Measurements from ENCODE around the gene XBP1. TPM values are rescaled to one million over a fixed set of nuclear protein-coding genes. Genes with fewer than 3 reads are reported as not detected.

XBP1 gene
- polyA plus RNA-seq, 1 experiment, result 205 TPM

DNA sequence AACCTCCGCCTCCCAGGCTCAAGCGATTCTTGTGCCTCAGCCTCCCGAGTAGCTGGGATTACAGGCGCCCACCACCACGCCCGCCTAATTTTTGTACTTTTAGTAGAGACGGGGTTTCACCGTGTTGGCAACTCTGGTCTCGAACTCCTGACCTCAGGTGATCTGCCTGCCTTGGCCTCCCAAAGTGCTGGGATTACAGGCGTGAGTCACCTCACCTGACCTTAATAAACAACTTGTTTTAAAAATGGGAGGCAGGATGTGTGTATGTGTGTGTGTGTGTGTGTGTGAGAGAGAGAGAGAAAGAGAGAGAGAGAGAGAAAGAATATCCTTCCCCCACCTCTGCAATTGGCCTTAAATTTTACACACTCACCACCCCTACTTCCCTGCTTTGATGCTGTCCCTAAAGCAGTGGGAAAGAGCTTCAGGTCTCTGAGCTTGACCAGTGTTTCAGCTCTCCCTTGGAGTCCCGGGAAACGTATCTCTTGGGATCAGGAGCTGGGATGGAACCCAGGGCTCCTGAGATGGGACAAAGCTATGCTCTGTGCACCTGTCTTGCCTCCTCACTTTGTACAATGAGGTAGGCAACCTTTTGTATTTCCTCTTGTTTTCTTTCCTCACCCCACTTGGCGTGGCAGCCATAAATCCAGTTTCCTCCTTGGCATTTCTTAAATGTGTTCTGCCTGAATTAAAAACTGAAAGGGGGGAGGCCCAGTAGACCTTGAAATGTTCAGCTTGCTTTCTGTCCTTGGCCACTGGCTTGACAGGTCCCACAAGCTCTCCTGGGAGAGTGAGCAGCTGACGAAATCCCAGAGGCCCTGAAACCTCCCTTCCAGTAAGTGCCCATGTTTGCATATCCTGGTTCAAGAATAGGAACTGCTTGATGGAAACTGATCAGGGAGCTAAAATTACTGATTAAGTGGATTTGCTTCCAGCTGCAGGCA lies 17.8 kb upstream of the XBP1 start:
- Histone ChIP-seq H3K9me3 (ENCODE audit: control insufficient read depth, insufficient read depth, low read length) (no peaks in the 10 kb centered on the region), H3K27ac (ENCODE audit: low read depth, low read length) (no peak overlapping the region), H3K27me3 (ENCODE audit: control insufficient read depth, insufficient read depth, low read length) (no peaks in the 10 kb centered on the region), H3K4me3 (ENCODE audit: low read depth, low read length) (no peak overlapping the region)
- ChIA-PET CTCF (interaction anchor here (0.7 to 1.0 kb wide), 2 partner anchors 374 to 428 kb away, joined by 3 to 5 read pairs; no protein-coding TSS in a partner anchor), POLR2A (interaction anchor here (1.4 to 1.6 kb wide), 2 partner anchors 18 to 19 kb away, joined by 3 to 4 read pairs; partner anchors contain the start of gene XBP1)
- TF ChIP-seq, protein P1, sequence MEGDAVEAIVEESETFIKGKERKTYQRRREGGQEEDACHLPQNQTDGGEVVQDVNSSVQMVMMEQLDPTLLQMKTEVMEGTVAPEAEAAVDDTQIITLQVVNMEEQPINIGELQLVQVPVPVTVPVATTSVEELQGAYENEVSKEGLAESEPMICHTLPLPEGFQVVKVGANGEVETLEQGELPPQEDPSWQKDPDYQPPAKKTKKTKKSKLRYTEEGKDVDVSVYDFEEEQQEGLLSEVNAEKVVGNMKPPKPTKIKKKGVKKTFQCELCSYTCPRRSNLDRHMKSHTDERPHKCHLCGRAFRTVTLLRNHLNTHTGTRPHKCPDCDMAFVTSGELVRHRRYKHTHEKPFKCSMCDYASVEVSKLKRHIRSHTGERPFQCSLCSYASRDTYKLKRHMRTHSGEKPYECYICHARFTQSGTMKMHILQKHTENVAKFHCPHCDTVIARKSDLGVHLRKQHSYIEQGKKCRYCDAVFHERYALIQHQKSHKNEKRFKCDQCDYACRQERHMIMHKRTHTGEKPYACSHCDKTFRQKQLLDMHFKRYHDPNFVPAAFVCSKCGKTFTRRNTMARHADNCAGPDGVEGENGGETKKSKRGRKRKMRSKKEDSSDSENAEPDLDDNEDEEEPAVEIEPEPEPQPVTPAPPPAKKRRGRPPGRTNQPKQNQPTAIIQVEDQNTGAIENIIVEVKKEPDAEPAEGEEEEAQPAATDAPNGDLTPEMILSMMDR (IDR thresholded peaks at IDR 0.05; ENCODE audit: low read depth, low read length), result no peak
- no peak for DNase-seq (ENCODE audit: low read depth, low spot score)

DNA sequence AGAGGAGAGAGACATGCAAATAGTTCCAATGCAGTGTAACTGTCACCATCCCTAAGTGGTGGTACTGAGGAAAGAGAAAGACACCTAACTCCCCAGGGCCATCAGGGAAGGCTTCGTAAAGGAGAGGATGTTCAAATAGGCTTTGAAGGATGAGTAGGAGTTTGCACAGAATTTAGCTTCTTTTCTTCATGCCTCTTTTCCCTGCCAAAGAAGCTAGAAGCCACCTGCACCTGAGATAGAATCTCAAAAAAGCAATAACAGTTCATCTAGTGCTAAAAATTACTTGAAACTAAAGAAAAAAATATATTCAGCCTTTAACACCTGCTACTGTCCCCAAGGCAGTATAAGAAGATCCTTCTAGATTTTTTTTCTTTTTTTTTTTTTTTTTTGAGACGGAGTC lies 16.7 kb upstream of the XBP1 start:
- DNase-seq (ENCODE audit: low read depth, low spot score), result no peak
- ChIA-PET POLR2A (no interaction called here), CTCF (interaction anchor here (1.0 kb wide), 1 partner anchor 12 kb away, joined by 3 read pairs; no protein-coding TSS in a partner anchor)
- Histone ChIP-seq H3K27me3 (ENCODE audit: control insufficient read depth, insufficient read depth, low read length) (no peaks in the 10 kb centered on the region), H3K9me3 (ENCODE audit: control insufficient read depth, insufficient read depth, low read length) (no peaks in the 10 kb centered on the region), H3K27ac (ENCODE audit: low read depth, low read length) (no peak overlapping the region), H3K4me3 (ENCODE audit: low read depth, low read length) (no peak overlapping the region)
- TF ChIP-seq, protein P1 (IDR thresholded peaks at IDR 0.05; ENCODE audit: low read depth, low read length), result no peak

DNA sequence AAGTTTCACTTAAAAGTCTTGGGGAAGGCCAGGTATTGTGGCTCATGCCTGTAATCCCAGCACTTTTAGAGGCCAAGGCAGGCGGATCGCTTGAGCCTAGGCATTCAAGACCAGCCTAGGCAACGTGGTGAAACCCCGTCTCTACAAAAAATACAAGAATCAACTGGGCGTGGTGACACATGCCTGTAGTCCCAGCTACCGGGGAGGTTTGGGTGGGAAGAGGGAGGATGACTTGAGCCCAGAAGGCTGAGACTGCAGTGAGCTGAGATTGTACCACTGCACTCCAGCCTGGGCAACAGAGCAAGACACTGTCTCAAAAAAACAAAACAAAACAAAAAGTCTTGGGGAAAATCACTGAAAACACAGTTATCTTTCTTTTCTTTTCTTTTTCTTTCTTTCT lies 15.4 kb upstream of the XBP1 start:
- ChIA-PET POLR2A (interaction anchor here (0.7 kb wide), 1 partner anchor 209 kb away, joined by 6 read pairs; no protein-coding TSS in a partner anchor), CTCF (interaction anchor here (1.1 kb wide), 1 partner anchor 32 kb away, joined by 3 read pairs; no protein-coding TSS in a partner anchor)
- Histone ChIP-seq H3K27me3 (ENCODE audit: control insufficient read depth, insufficient read depth, low read length) (no peaks in the 10 kb centered on the region), H3K27ac (ENCODE audit: low read depth, low read length) (no peak overlapping the region), H3K9me3 (ENCODE audit: control insufficient read depth, insufficient read depth, low read length) (no peaks in the 10 kb centered on the region), H3K4me3 (ENCODE audit: low read depth, low read length) (no peak overlapping the region)
- TF ChIP-seq, protein P1 (IDR thresholded peaks at IDR 0.05; ENCODE audit: low read depth, low read length), result no peak
- no peak for DNase-seq (ENCODE audit: low read depth, low spot score)

DNA sequence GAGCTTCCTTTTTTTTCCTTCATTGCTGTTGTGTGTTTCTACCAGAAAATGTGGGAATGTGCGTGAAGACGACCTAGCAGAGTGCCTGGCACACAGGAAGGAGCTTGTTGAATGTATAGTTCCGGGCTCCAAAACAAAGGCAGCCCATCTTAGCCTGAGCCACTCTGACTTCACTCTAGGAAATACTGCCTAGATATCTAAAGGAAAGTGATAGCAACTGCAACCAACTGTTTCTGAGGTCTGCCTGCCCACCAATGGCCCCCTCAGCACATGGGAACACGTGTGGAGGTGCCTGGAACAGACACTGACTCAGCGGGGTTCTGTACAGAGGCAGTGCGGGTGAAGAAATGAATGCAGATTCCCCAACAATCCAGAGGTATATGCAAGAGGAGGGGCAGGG lies 14.7 kb upstream of the XBP1 start:
- no peaks in the 10 kb centered on the region for H3K9me3 ChIP-seq (ENCODE audit: control insufficient read depth, insufficient read depth, low read length)
- no peaks in the 10 kb centered on the region for H3K27me3 ChIP-seq (ENCODE audit: control insufficient read depth, insufficient read depth, low read length)
- ChIA-PET CTCF (interaction anchor here (1.1 to 1.8 kb wide), 3 partner anchors 14 to 214 kb away, joined by 3 to 7 read pairs (median 5); no protein-coding TSS in a partner anchor), POLR2A (no interaction called here)
- H3K27ac ChIP-seq (ENCODE audit: low read depth, low read length), result no peak overlapping the region
- no peak overlapping the region for H3K4me3 ChIP-seq (ENCODE audit: low read depth, low read length)
- TF ChIP-seq, protein P1 (IDR thresholded peaks at IDR 0.05; ENCODE audit: low read depth, low read length), result no peak
- DNase-seq (ENCODE audit: low read depth, low spot score), result no peak

Data from AG04450 (cell line).